HepG2 (cell line): ENCODE results near the gene CCDC86. TPM values are rescaled to one million over a fixed set of nuclear protein-coding genes. Genes with fewer than 3 reads are reported as not detected.

Experiments
- ATF5 ChIP-seq: sonication (generic); formaldehyde crosslinking; IDR thresholded peaks from 2 replicates; pipeline ENCODE4 v1.4.0; 2020; ENCODE audit warnings: mild to moderate bottlenecking, low read depth, missing genetic modification reagents
- FOXA3 ChIP-seq: IDR thresholded peaks from 2 replicates; pipeline ENCODE4 v1.6.1; 2016; ENCODE audit warnings: missing genetic modification reagents, missing compliant biosample characterization
- FOXO4 ChIP-seq: sonication (generic); formaldehyde crosslinking; conservative IDR thresholded peaks from 2 replicates; pipeline ENCODE4 v1.8.1; 2023; ENCODE audit warnings: missing genetic modification reagents
- GLMP ChIP-seq: sonication (generic); formaldehyde crosslinking; IDR thresholded peaks from 2 replicates; pipeline ENCODE4 v1.9.0; 2021; ENCODE audit warnings: missing genetic modification reagents, mild to moderate bottlenecking, borderline replicate concordance
- HMGXB4 ChIP-seq, 2 experiments: sonication (generic) in 1 of 2; formaldehyde crosslinking in 1 of 2; IDR thresholded peaks; 2 replicates each; pipeline versions ENCODE4 v1.4.0 to v1.6.1; 2018 to 2020; ENCODE audit warnings: missing genetic modification reagents in 2 of 2, borderline replicate concordance in 1 of 2, low read depth in 1 of 2, mild to moderate bottlenecking in 1 of 2, missing biosample characterization in 1 of 2
- KDM6A ChIP-seq: IDR thresholded peaks from 2 replicates; pipeline ENCODE4 v1.6.1; 2016; ENCODE audit warnings: low read depth
- SKIL ChIP-seq: sonication (generic); formaldehyde crosslinking; IDR thresholded peaks from 2 replicates; pipeline ENCODE4 v1.8.0; 2022; ENCODE audit warnings: missing genetic modification reagents, mild to moderate bottlenecking, moderate library complexity, borderline replicate concordance
- ZBTB10 ChIP-seq: sonication (generic); formaldehyde crosslinking; IDR thresholded peaks from 2 replicates; pipeline ENCODE4 v1.4.0; 2020; ENCODE audit warnings: missing genetic modification reagents, borderline replicate concordance
- ZNF282 ChIP-seq: fragments of 450-650 bp; IDR thresholded peaks from 2 replicates; pipeline ENCODE4 v1.6.1; 2018; ENCODE audit not compliant: partially characterized antibody
- ZNF552 ChIP-seq: sonication (generic); formaldehyde crosslinking; IDR thresholded peaks from 2 replicates; pipeline ENCODE4 v1.9.0; 2022; ENCODE audit warnings: missing genetic modification reagents, mild to moderate bottlenecking, borderline replicate concordance
- ZNF639 ChIP-seq: conservative IDR thresholded peaks from 2 replicates; pipeline ENCODE4 v1.6.1; 2018; ENCODE audit warnings: missing genetic modification reagents
- ZNF691 ChIP-seq: sonication (generic); formaldehyde crosslinking; IDR thresholded peaks from 2 replicates; pipeline ENCODE4 v1.4.0; 2020; ENCODE audit warnings: missing genetic modification reagents, low read depth, mild to moderate bottlenecking, borderline replicate concordance
- ZNF710 ChIP-seq: sonication (generic); formaldehyde crosslinking; IDR thresholded peaks from 2 replicates; pipeline ENCODE4 v1.5.0; 2020; ENCODE audit warnings: mild to moderate bottlenecking, missing genetic modification reagents, borderline replicate concordance
- polyA plus RNA-seq, 8 experiments: library from polyadenylated mRNA; depleted of rRNA in 3 of 8; stranded (reverse) in 7 of 8; unstranded in 1 of 8; fragments of >200 nt; fragmentation: Illumina TruSeq in 4 of 8; extraction: Trizol in 4 of 8; gene quantifications; 2 replicates each; pipeline versions ENCODE4 v1.2.1 to v1.2.3, GENCODE V29; 2011 to 2016; ENCODE audit warnings: low read depth in 4 of 8, missing spikeins in 1 of 8, mixed read lengths in 1 of 8; ENCODE audit not compliant: insufficient read depth in 1 of 8
- total RNA-seq, 5 experiments: library from RNA; depleted of rRNA; stranded (reverse); fragments of >200 nt; fragmentation: Illumina TruSeq; extraction: Trizol; gene quantifications; 2 replicates each; pipeline ENCODE4 v1.2.3, GENCODE V29; 2016; ENCODE audit warnings: low read depth in 1 of 5

CCDC86 gene
- total and polyA plus RNA-seq, 2 of the 13 experiments (the other 11 are each of a cell fraction or from before 2014, with no cell fraction given): 33.8 to 37.6 TPM

- no peak for TF ChIP-seq ZNF710
- TF ChIP-seq FOXA3 (CRISPR knock-in tag): peak; percentile 94
- TF ChIP-seq ZBTB10 (CRISPR knock-in tag): no peak
- no peak for TF ChIP-seq ZNF552 (CRISPR knock-in tag)
- no peak for TF ChIP-seq KDM6A (CRISPR knock-in tag)
- TF ChIP-seq GLMP (CRISPR knock-in tag): no peak
- peak; percentile 85 for TF ChIP-seq SKIL (CRISPR knock-in tag)
- TF ChIP-seq ZNF691: peak; percentile 47; the same call in 1 of the 2 replicates
- no peak for TF ChIP-seq FOXO4 (CRISPR knock-in tag)
- no peak for TF ChIP-seq ZNF639 (CRISPR knock-in tag)
- no peak for TF ChIP-seq ATF5 (CRISPR knock-in tag)
- TF ChIP-seq HMGXB4 (CRISPR knock-in tag; IDR thresholded peaks at IDR 0.05; ENCODE audit: borderline replicate concordance in 1 of 2, low read depth in 1 of 2): no peak
- no peak for TF ChIP-seq ZNF282
Measured at GRCh38 chr11:60844870-60845221, 2.9 kb downstream of the CCDC86 start (continued).
